ENCODE data around the gene CFAP61.
A peak's percentile ranks its signal among the peaks of the same experiment; 100 is the strongest.
"Not testable (repeated sequence)": the region's sequence is repeated elsewhere in the genome, so short reads cannot be mapped to it uniquely, and the experiment has no call there.

Gene CFAP61

DNA sequence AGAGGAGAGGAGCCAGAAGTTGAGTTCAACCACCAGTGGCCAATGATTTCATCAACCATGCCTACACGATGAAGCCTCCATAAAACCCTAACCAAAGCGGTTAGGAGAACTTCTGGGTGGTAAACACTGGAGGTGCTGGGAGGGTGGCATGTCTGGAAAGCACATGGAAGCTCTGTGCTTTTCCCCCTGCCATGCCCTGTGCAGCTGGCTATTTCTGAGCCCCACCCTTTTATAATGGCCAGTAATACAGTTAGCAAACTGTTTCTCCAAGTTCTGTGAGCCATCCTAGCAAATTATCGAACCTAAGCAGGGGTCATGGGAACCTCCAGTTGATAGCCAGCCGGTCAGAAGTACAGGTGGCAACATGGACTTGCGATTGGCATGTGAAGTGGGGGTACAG, 167.8 kb downstream of the CFAP61 start:
- FAIRE-seq (no peak), DNase-seq (ENCODE audit: extremely low spot score, insufficient read length, low read depth) (no peak)

DNA sequence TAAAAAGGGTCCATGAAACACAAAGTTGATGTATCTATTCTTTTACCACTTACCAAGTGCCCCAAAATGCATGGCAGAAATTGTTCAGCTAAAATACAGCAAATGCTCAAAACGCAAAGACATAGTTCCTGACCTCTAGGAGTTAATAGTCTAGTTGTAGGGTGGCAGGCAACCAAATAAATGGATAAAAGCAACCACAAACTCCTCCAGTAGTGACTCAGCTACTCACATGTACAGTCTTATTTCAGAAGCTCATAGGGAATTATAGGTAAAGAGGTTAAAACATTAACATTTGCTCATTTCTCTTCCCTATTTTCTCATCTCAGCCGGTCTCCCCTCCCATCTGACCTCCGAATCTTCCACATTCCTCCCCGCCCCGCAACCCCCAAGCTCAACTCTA, 171.6 kb downstream of the CFAP61 start:
- no peak for DNase-seq (ENCODE audit: extremely low spot score, insufficient read length, low read depth)
- no peak for FAIRE-seq

DNA sequence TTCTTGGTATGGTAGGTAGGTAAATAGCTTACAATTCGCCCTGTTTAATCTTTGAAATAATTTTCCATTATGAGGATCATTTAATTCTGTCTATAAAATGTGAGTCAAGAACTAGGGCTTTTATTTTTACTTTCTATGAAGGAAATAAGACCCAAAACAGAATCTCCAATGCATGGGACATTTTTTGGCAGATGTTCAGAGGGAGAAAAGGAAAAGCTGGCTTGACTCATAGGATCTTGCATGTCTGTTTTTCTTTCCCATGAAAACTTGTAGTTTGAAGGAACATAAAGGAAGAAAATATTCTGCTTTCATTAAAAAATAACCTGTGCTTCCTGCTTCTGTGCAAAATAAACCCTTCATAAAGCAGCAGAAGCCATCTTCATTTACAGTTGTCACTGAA, 172.5 kb downstream of the CFAP61 start:
- no peak for FAIRE-seq

DNA sequence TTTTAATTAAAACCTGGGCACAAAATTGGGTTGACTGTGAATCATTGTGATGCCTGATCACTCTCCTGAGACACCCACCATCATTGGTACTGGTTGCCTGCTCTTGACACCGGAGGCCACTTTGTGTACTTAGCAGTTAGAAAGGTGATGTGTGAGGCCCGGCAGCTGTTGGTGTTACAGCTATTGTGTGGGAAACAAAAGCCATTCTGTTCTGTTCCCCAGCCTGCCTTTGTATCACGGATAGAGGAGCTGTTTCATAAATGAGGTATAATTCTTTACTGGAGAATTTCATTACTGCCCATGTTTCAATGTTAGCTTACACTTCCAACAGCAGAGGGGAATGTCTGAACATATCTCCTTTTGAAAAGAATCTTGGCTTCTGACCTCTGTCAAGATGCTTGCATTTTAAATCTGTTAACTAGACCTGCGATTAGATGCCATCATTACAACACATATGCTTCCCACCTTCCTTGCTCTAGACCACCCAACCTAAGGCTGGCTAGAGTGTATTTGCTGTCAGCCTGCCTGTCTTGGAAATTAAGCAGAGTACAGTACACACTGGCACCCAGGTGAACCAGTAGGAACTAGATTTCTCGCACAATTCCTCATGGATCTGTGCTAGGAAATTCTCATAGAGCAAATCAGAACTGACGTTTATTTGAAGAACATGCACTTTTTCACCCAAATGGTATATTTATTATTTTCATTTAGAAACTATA, 173.2 kb downstream of the CFAP61 start:
- FAIRE-seq (no peak), DNase-seq (ENCODE audit: extremely low spot score, insufficient read length, low read depth) (no peak)

More for the DNA sequence above, 172.5 kb downstream of the CFAP61 start:
- no peak for DNase-seq (ENCODE audit: extremely low spot score, insufficient read length, low read depth)

DNA sequence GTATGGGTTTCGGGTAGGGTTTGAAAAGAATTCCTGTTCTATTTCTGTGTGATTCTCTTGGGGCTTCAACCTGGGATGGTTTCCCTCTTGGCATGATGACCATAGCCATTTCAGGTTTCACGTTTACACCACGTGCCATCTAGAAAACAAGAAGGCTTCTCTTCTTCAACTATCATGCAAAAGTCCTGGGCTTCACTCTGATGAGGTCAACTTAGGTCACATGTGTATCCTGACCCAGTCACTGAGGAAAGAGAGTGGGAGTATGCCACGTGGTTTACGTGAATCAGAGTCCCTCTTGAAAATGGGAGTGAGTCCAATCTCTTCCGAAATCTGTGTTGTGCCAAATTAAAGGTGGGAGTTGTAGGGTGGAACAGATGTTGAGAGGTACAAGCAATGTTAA, 174.2 kb downstream of the CFAP61 start:
- DNase-seq (ENCODE audit: extremely low spot score, insufficient read length, low read depth) = no peak

DNA sequence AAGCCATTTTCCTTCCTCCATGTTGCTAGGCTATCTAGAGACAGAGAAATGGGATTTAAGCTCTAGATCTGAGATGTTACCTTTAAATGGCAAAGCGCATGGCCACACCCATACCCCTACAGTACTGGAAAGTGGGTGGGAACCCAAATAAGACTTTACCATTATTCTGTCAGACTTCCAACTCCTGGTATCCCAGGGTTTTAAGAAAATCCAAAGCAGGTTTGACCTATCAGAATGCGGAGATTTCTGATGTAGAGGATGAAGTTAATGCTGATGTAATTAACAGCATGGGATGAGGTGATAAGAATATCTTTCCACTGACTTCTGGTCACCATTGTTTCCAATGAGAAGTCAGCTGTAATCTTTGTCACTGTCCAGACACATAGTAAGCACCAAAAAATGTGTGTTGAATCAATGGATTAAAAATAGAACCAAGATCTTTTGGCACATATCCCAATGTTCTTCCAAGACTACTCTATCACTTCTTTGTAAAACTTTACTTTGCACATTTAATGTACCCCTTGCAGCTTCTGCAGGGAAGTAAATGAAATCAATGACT, 174.8 kb downstream of the CFAP61 start:
- DNase-seq (ENCODE audit: extremely low spot score, insufficient read length, low read depth) (no peak), FAIRE-seq (no peak)

More for the DNA sequence above, 174.2 kb downstream of the CFAP61 start:
- no peak for FAIRE-seq

DNA sequence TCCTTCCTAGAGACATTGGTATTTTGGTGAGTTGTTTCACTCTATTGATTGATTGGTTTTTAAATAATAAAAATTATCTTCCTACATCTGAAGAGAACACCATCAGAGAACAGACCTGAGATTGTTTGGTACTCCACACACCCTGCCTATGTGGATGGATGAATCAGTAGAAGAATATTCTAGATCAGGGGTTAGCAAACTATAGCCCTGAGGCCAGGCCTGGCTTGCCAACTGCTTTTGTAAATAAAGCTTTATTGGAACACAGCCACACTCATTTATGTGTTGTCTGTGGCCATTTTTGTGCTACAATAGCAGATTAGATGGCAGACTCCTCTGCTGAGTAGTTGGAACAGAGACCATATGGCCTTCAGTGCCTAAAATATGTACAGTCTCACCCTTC, 176.0 kb downstream of the CFAP61 start:
- no peak for DNase-seq (ENCODE audit: extremely low spot score, insufficient read length, low read depth)
- FAIRE-seq = no peak

DNA sequence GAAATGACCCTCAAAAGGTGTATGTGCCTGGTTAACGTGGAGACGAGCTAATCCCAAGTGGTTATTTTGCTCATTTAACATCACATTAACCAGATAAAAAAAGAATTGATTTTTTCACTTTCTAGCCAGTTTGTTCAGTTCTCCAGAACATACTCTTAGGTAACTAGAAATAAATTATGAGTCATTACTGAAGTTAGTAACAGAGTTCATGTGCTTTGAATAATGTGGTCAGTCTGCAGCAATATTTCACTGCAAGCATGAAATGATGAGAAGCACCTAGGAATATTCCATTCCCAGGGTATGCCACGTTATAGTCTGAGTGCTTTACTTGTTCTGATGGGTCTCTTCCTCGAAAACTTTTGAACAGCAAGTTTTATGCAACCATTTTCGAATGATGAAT, 177.3 kb downstream of the CFAP61 start:
- FAIRE-seq = peak; percentile 42
- DNase-seq (ENCODE audit: extremely low spot score, insufficient read length, low read depth) = no peak

DNA sequence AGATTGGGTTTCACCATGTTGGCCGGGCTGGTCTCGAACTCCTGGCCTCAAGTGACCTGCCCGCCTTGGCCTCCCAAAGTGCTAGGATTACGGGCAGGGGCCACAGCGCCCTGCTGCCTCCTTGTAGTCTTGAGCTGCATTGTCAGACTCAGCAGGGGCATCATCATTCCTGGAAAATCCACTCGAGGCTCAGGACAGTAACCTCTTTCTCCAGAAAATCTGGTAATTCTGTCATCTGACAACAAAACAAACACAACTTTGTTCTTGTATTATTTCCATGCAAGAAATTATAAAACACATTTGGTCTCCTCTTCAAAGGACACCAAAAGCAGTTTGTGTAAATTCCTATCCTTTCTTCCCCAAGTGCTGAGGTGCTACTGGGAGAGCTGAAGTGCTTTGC, 178.4 kb downstream of the CFAP61 start:
- FAIRE-seq (no peak), DNase-seq (ENCODE audit: extremely low spot score, insufficient read length, low read depth) (no peak)

DNA sequence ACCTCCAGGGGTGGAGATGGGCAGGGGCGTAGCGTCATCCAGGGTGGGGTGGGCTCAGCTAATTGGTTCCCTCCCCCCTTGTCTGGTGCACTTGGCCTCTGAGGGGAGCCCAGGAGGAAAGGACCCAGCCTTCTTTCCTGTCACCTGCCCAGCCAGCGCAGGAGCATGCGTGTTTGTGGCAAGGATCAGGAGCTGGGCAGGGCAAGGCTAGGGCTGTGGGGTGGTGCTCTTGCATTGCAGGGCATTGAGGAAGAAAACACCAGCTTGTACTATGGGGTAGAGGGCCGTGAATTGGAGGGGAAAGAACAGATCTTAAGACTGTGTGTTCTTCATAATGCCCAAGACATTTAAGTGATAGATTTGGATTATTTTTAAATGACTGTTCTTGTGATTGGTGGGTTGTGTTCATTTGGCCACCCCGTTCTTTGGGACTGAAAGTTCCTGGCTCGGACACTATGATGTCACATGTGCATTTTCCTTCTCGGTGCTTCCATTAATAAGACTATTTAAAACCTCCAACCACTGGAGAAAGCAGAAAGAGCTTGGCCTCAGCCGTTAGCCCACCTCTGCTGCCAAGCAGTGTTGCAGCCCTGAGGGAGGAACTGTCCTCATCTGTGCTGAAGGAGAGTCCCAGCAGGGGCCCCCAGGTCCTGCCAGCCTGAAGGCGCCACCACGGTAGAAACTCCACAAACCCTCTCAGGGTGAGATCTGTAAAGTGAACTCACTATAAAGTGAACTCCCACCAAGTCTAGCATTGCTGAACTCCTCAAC, 179.4 kb downstream of the CFAP61 start:
- FAIRE-seq (no peak), DNase-seq (ENCODE audit: extremely low spot score, insufficient read length, low read depth) (no peak)

DNA sequence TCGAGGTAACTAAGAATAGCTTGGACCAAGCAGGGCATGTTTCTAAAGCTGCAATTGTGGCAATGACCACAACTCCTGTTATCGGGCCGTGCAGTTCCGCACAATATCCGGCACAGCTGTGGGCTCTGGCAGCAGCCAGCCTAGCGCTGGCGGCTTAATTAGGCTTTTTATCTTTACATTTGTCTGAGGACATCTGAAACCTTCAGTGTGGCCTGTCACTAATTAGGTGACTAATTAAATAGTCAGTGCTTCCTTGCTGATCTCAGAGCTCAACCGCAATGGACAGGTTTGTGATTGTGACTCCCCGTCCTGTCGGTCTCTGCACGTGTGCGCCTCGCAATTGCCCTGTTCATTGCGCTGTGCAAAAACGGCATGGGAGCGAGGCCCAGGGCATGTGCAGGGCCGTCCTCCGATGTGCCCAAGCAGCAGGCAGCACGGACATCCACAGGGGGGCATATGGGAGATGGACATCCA, 180.7 kb downstream of the CFAP61 start:
- FAIRE-seq (peak; percentile 54), DNase-seq (ENCODE audit: extremely low spot score, insufficient read length, low read depth) (no peak)

DNA sequence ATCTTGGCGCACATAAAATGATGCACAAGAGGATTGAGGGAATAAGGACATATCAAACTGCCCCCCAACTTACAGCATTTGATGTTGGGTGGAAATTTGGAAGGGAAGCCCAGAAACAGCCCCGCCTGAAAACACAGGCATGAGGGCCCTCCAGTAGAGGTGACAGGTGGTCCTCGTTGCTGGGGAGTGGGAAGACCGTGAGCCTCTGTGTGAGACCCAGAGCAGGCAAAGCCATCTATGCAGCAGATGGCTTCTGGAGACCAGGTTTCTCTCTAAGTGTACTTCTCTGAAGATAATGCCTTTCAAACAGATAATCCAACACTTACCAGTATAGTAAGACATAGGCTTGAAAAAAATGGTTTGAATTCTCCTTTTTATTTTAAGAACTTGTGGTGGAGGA, 183.3 kb downstream of the CFAP61 start:
- no peak for FAIRE-seq
- no peak for DNase-seq (ENCODE audit: extremely low spot score, insufficient read length, low read depth)

DNA sequence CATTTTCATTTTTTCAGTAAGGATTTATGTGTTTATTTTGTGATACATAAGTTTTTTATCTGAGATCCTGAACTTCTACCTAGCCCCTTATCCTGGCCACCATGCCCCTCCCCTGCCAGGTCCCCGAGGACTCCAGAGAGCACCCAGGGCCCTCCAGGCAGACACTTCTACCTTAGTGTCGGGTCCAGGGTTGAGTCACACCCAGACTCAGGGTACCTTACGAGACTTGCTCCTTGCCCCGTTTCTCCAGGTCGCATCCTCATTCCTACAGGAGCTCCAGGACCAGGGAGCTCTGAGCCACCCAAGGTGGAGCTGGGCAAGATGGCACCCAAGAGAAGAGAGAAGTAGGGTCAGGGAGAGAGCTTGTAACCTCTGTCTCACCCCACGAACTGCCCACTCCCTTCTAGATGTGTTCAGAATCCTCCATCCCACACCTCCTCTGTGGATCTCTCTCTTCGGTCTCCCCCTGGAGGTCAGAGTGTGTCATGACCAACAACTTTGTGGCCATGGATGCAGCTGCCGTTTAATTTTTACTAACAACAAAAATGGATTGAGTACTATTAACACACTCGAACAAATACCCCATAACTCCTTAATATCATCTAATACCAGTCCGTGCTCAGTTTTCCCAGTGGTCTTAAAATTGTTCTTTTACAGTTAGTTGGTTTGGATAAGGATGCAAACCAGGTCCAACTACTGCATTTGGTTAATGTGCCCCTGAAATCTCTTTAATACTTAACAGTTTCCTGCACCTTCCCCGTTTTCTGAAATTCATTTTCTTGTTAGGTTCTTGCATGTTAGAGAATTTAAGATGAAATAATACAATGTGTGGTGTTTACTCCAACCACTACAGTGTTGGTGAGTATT, 185.0 kb downstream of the CFAP61 start:
- DNase-seq (ENCODE audit: extremely low spot score, insufficient read length, low read depth) = peak; percentile 30
- FAIRE-seq = peak; percentile 96

DNA sequence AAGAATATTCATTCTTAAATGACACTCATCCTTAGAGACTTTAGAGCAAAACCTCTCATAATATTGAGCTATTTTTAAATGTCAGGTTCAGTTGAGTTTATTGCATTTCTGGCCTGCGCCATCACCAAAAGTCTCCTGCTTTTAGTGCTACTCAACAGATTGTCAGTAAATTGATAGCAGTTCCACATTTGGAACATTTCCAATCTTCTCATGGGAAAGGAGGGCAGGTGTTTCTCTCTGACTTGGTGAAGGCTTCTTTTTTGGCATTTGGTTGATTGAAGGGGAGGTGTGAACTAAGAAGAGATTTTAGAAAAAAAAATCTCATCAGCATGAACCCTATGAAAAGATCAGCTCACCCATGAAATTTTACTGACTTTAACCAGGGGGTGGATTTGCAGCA, 189.6 kb downstream of the CFAP61 start:
- DNase-seq (ENCODE audit: extremely low spot score, insufficient read length, low read depth) = no peak

DNA sequence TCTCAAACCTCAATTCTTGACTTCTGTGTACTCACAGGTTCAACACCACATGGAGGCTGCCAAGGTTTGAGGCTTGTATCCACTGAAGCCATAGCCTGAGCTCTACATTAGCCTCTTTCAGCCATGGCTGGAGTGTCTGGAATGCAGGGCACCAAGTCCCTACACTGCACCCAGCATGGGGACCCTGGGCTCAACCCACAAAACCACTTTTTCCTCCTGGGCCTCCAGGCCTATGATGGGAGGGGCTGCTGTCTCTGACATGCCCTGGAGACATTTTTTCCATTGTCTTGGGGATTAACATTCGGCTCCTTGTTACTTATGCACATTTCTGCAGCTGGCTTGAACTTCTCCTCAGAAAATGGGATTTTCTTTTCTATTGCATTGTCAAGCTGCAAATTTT, 192.1 kb downstream of the CFAP61 start:
- FAIRE-seq; DNase-seq (ENCODE audit: extremely low spot score, insufficient read length, low read depth): not testable (repeated sequence)

More for the DNA sequence above, 189.6 kb downstream of the CFAP61 start:
- no peak for FAIRE-seq

DNA sequence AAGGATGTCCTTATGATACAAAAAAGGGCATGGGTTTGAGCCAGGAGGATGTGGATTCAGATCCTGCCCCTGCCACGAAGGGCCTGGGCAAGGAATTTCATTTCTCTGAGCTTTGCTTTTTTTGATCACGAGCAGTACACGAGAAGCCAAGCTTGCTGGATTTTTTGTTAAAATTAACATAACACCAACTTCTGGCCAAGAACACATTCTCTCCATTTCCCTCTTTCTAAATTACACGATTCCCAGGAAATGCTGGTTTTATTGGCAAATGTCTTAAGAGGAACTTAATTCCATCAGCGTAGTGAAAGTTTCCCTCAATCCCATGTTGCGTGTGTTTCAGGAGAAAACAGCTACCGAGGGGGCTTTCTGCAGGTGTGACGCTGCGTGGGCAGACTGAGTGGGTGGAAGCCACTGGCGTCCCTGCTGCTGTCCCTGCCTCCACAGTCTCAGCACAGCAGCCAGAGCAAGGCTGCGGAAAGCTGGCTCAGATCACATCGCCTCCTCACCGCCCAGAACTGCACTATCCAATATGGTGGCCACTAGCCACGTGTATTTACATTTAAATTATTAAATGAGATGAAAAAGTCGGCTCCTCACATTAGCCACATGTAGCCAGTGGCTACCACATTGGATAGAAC, 194.8 kb downstream of the CFAP61 start:
- FAIRE-seq (no peak), DNase-seq (ENCODE audit: extremely low spot score, insufficient read length, low read depth) (no peak)

DNA sequence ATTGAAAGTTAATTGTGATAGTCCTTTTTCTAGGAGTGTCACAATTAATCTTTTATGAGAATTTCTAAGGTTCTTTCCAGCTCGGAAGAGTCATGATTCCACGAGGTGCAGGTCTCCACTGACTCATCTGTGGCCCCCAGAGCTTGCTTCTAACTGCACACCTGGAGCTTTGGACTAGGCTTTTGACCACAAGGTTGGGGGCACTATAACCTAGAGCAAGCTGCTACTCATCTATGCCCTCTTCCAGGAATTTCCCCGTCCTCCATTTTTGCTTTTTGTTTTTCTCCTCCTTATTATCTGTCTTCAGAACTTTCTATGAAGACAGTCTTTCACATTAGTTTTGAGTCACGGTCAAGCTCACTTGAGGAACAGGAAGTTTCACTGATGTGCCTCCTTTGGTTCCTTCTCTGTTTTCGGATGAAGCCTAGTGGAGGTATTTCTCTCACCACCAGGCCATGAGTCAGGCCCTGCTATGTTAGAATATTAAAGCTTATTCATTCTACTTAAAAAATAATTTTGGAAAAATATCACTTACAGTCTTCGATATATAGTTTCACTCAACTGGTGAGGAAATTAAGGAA, 196.4 kb downstream of the CFAP61 start:
- DNase-seq (ENCODE audit: extremely low spot score, insufficient read length, low read depth) (no peak), FAIRE-seq (peak; percentile 18)

DNA sequence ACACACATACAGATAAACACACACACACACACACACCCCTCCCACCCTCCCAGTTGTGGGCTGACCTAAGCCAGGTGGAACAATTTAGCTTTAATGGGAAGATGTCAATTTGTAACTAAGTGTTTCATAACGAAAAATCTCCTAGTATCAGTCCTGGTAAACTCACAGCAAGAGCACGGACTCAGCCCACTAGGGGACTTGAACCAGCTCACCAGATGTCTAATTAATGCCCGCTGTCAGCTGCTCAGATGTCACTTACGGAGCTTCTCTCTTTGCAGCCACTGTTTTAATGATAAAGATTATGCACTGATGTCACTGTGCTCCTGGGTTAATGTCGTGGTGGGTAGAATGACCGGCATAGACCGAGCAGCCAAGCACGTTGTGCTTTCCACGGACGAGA, 199.0 kb downstream of the CFAP61 start:
- DNase-seq (ENCODE audit: extremely low spot score, insufficient read length, low read depth) (no peak), FAIRE-seq (no peak)

DNA sequence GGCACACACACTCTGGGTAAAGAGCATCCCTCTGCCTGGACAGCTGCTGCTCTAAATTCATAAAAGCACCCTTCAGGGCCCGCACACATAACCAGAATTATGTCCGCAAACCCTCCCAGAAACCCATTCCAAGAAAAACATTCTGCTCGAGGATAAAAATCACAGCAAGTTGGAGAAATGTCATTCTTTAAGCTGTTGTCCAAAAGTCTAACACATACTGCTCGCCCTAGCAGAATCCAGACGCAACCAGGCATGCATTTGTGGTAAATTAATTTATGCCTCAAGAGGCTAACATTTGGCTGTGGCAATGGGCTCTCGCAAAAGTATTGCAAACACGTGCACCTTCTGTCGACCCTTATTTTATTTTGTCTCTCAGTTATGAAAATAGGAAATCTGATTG, 199.5 kb downstream of the CFAP61 start:
- DNase-seq (ENCODE audit: extremely low spot score, insufficient read length, low read depth) (no peak), FAIRE-seq (no peak)
